CD14-positive monocyte (primary cell): ENCODE data around the gene CACNB2. TPM values are rescaled to one million over a fixed set of nuclear protein-coding genes. Genes with fewer than 3 reads are reported as not detected.

Source experiments
- DNase-seq, 3 donors: peaks; one replicate each; pipeline ENCODE4 v3.0.0-alpha.2; 2011 to 2022
- H2AFZ ChIP-seq: 2 replicates; pipeline ENCODE4 v1.6.0; 2012; ENCODE audit warnings: mild to moderate bottlenecking, low read depth, low read length, inconsistent platforms; ENCODE audit not compliant: insufficient read depth, poor library complexity, severe bottlenecking
- H3K27ac ChIP-seq, 2 donors: 1 replicate in 1 of 2; 2 replicates in 1 of 2; pipeline ENCODE4 v1.5.1; 2012 to 2013; ENCODE audit warnings: low read length in 2 of 2, control low read depth in 1 of 2, inconsistent platforms in 1 of 2, low read depth in 1 of 2, mild to moderate bottlenecking in 1 of 2
- H3K27me3 ChIP-seq, 2 donors: one replicate each; pipeline versions ENCODE4 v1.6.0 to v1.6.1; 2011 to 2013; ENCODE audit warnings: low read length in 2 of 2; ENCODE audit not compliant: control insufficient read depth in 2 of 2, insufficient read depth in 2 of 2
- H3K36me3 ChIP-seq, 2 donors: replicated peaks in 1 of 2; 1 replicate in 1 of 2; 2 replicates in 1 of 2; pipeline versions ENCODE4 v1.5.1 to v1.6.1; 2012 to 2013; ENCODE audit warnings: low read length in 2 of 2, control low read depth in 1 of 2, inconsistent platforms in 1 of 2, mild to moderate bottlenecking in 1 of 2; ENCODE audit not compliant: insufficient read depth in 2 of 2, control insufficient read depth in 1 of 2
- H3K4me1 ChIP-seq, 2 donors: 1 replicate in 1 of 2; 2 replicates in 1 of 2; pipeline versions ENCODE4 v1.5.1 to v1.6.1; 2012 to 2013; ENCODE audit warnings: low read length in 2 of 2, control low read depth in 1 of 2, inconsistent platforms in 1 of 2, mild to moderate bottlenecking in 1 of 2, moderate library complexity in 1 of 2; ENCODE audit not compliant: insufficient read depth in 2 of 2, control insufficient read depth in 1 of 2
- H3K4me2 ChIP-seq: replicated peaks from 2 replicates; pipeline ENCODE3; 2012; ENCODE audit warnings: low read length, moderate library complexity, mild to moderate bottlenecking; ENCODE audit not compliant: poor library complexity, severe bottlenecking; ENCODE audit errors: extremely low read depth
- H3K4me3 ChIP-seq, 3 experiments: fragments of 200-600 bp in 1 of 3; sonication (generic) in 1 of 3; replicated peaks in 1 of 3; 1 replicate in 2 of 3; 2 replicates in 1 of 3; pipeline ENCODE4 v1.5.1; 2011 to 2013; ENCODE audit warnings: low read length in 3 of 3, mild to moderate bottlenecking in 3 of 3, control low read depth in 2 of 3, low read depth in 2 of 3, inconsistent platforms in 1 of 3, moderate library complexity in 1 of 3
- H3K79me2 ChIP-seq: 2 replicates; pipeline ENCODE4 v1.6.0; 2012; ENCODE audit warnings: mild to moderate bottlenecking, control low read depth, inconsistent platforms, low read length, moderate library complexity; ENCODE audit not compliant: insufficient read depth
- H3K9ac ChIP-seq: 2 replicates; pipeline ENCODE4 v1.6.0; 2017; ENCODE audit warnings: low read length, mild to moderate bottlenecking; ENCODE audit not compliant: insufficient read depth, poor library complexity, severe bottlenecking
- H3K9me3 ChIP-seq, 2 donors: replicated peaks in 1 of 2; 1 replicate in 1 of 2; 2 replicates in 1 of 2; pipeline versions ENCODE4 v1.5.1 to v1.6.1; 2012 to 2013; ENCODE audit warnings: low read length in 2 of 2, control low read depth in 1 of 2; ENCODE audit not compliant: control insufficient read depth in 1 of 2, insufficient read depth in 1 of 2
- H4K20me1 ChIP-seq: 2 replicates; pipeline ENCODE4 v1.6.0; 2012; ENCODE audit warnings: mild to moderate bottlenecking, low read length, control low read depth, moderate library complexity; ENCODE audit not compliant: insufficient read depth
- H3K27ac Mint-ChIP-seq, 7 donors: one replicate each; pipeline ENCODE4 v1.8.0; 2020; ENCODE audit warnings: mild to moderate bottlenecking in 7 of 7, mixed read lengths in 7 of 7, moderate library complexity in 6 of 7, inconsistent platforms in 2 of 7
- H3K27me3 Mint-ChIP-seq, 3 donors: one replicate each; pipeline ENCODE4 v1.8.0; 2021 to 2022; ENCODE audit warnings: low read depth in 3 of 3, mild to moderate bottlenecking in 3 of 3, mixed read lengths in 3 of 3, moderate library complexity in 3 of 3, inconsistent platforms in 1 of 3
- H3K36me3 Mint-ChIP-seq, 2 donors: one replicate each; pipeline ENCODE4 v1.8.0; 2020; ENCODE audit warnings: mixed read lengths in 2 of 2, inconsistent platforms in 1 of 2, mild to moderate bottlenecking in 1 of 2
- H3K4me1 Mint-ChIP-seq: one replicate; pipeline ENCODE4 v1.8.0; 2020; ENCODE audit warnings: mild to moderate bottlenecking, mixed read lengths
- H3K4me3 Mint-ChIP-seq, 2 donors: one replicate each; pipeline ENCODE4 v1.8.0; 2020; ENCODE audit warnings: mild to moderate bottlenecking in 2 of 2, mixed read lengths in 2 of 2, moderate library complexity in 1 of 2
- H3K9me3 Mint-ChIP-seq, 7 donors: one replicate each; pipeline ENCODE4 v1.8.0; 2020 to 2022; ENCODE audit warnings: mixed read lengths in 7 of 7, mild to moderate bottlenecking in 6 of 7, moderate library complexity in 6 of 7, inconsistent platforms in 2 of 7
- CTCF ChIP-seq: fragments of 200-600 bp; IDR thresholded peaks from one replicate; pipeline ENCODE4 v1.8.0; 2022; ENCODE audit warnings: antibody characterized with exemption, mild to moderate bottlenecking
- WGBS: methylation state at CpG from one replicate; pipeline ENCODE4 v1.1.5; 2013; ENCODE audit warnings: missing lambda C conversion rate; ENCODE audit not compliant: insufficient coverage; 5-methylcytosine and 5-hydroxymethylcytosine counted together
- intact Hi-C, 2 donors: fragments of 100-400 bp; cut with micrococcal nuclease; formaldehyde crosslinking; loops; one replicate each; pipeline versions ENCODE4 v1.15.0 to v1.15.1; 2023
- polyA plus RNA-seq, 3 donors: library from polyadenylated mRNA; depleted of rRNA in 1 of 3; unstranded in 2 of 3; stranded (reverse) in 1 of 3; fragments of 300-500 nt in 2 of 3; fragments of >200 nt in 1 of 3; fragmentation: Illumina TruSeq in 2 of 3; gene quantifications; 1 replicate in 2 of 3; 2 replicates in 1 of 3; pipeline ENCODE4 v1.2.3, GENCODE V29; 2012 to 2021

CACNB2 gene
- polyA plus RNA-seq, 3 donors = 0.05 TPM; not detected in 2

- no peak overlapping the region for H3K4me3 Mint-ChIP-seq
- H3K79me2 ChIP-seq = no peaks in the 10 kb centered on the region
- H3K4me3 ChIP-seq = no peak overlapping the region
- no peak for DNase-seq
- H2AFZ ChIP-seq = no peak overlapping the region
- H3K9me3 Mint-ChIP-seq = peaks cover 0 to 1% (median 0%) of the 10 kb centered on the region in 7 donors
- H3K27me3 Mint-ChIP-seq = peaks cover 0 to 8% (median 5%) of the 10 kb centered on the region in 3 donors
- H3K36me3 Mint-ChIP-seq = no peaks in the 10 kb centered on the region
- H3K27me3 ChIP-seq = no peaks in the 10 kb centered on the region
- intact Hi-C loops = no loop called here
- H3K4me2 ChIP-seq = no peak overlapping the region
- no peak overlapping the region for H3K9ac ChIP-seq
- no peaks in the 10 kb centered on the region for H4K20me1 ChIP-seq
- no peak for TF ChIP-seq CTCF
- peaks cover 2% of the 10 kb centered on the region for H3K4me1 Mint-ChIP-seq
- no peak overlapping the region for H3K27ac Mint-ChIP-seq
- H3K36me3 ChIP-seq = no peaks in the 10 kb centered on the region
- WGBS = 100% methylated on average over 1 of the region's 3 CpGs
- no peaks in the 10 kb centered on the region for H3K9me3 ChIP-seq
- no peak overlapping the region for H3K27ac ChIP-seq
- H3K4me1 ChIP-seq = no peaks in the 10 kb centered on the region
Measured at GRCh38 chr10:18229826-18230225, 89.6 kb downstream of the CACNB2 start.

GRCh38 chr10:18230794-18231193 lies 90.6 kb downstream of the CACNB2 start:
- Histone ChIP-seq H3K4me1 (no peaks in the 10 kb centered on the region), H3K9me3 (no peaks in the 10 kb centered on the region), H3K9ac (no peak overlapping the region), H3K4me2 (no peak overlapping the region), H3K27me3 (no peaks in the 10 kb centered on the region), H2AFZ (no peak overlapping the region), H3K36me3 (no peaks in the 10 kb centered on the region), H4K20me1 (no peaks in the 10 kb centered on the region), H3K27ac (no peak overlapping the region), H3K4me3 (no peak overlapping the region), H3K79me2 (no peaks in the 10 kb centered on the region)
- intact Hi-C loops = no loop called here
- no CpG with 5 or more reads among the region's 2 CpGs for WGBS
- Mint-ChIP-seq H3K4me1 (no peaks in the 10 kb centered on the region), H3K27ac (no peak overlapping the region), H3K9me3 (peaks cover 0 to 1% (median 0%) of the 10 kb centered on the region in 7 donors), H3K36me3 (no peaks in the 10 kb centered on the region), H3K4me3 (no peak overlapping the region), H3K27me3 (peaks cover 0 to 10% (median 5%) of the 10 kb centered on the region in 3 donors)
- no peak for DNase-seq
- no peak for TF ChIP-seq CTCF
